Dermis microvascular lymphatic vessel endothelial cell (primary cell): ENCODE results near the gene HOXB3. TPM values are rescaled to one million over a fixed set of nuclear protein-coding genes. Genes with fewer than 3 reads are reported as not detected.
A peak's percentile ranks its signal among the peaks of the same experiment; 100 is the strongest.

ENCODE experiments used
- DNase-seq, 2 donors: peaks; one replicate each; pipeline versions ENCODE4 v3.0.0 to v3.0.0-alpha.2; 2010; ENCODE audit warnings: low read depth in 2 of 2
- total RNA-seq: library from RNA; depleted of rRNA; stranded (reverse); fragments of >200 nt; gene quantifications from 2 replicates; pipeline ENCODE4 v1.2.1, GENCODE V29; 2014

HOXB3 gene
- total RNA-seq, 1 donor from 2014 or later: 1.9 TPM

DNA sequence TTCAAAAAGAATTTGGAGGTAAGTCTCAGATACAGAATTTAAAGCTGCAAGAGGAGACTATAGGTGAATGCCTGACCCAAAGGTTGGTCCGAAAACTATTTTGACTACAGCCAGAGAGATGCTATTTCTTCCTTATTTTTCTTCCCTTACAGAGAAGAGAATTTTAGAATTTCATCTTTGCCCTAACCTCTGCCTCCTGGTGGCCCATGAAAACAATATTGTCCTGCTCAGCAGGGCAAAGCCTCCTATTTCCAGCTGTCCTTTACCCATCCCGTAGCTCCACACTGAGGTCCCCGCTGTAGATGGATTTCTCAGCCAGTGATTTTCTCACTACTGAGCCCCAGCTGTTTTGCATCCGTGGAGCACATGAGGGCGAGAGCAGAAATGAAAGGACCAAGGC, 83.8 kb downstream of the HOXB3 start:
- no peak for DNase-seq

DNA sequence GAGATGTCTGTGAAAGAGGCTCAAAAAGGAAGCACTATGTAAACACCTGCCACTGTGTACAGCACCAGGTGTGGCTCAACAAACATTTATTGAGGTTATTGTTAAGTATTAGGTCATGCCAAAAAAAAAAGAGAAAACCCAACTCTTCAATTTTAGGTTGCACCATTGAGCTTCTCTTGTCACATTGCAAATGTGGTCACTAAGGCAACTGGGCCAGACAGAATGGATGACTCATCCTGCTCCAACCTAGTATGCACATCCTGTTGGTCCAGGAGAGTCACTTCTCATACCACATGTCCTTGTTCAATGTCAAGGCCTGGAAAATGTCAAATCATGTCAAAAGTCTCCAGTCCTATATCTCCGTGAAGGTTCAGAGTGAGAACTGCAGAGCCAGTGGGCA, 84.3 kb downstream of the HOXB3 start:
- DNase-seq: peak; percentile 90 to 92

DNA sequence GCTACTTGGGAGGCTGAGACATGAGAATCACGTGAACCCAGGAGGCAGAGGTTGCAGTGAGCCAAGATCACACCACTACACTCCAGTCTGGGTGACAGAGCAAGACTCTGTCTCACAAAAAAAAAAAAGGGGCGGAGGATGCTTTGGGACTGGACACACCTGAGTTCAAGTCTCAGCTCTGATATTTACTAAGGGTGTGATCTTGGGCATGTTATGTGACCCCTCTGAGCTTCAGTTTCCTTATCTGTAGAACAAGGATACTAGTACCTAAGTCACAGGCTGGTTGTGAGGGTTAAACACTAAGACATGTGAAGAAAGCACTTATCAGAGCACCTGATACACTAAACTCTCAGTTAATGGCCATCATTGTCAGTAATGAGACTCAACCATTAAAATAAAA, 85.1 kb downstream of the HOXB3 start:
- DNase-seq: no peak

DNA sequence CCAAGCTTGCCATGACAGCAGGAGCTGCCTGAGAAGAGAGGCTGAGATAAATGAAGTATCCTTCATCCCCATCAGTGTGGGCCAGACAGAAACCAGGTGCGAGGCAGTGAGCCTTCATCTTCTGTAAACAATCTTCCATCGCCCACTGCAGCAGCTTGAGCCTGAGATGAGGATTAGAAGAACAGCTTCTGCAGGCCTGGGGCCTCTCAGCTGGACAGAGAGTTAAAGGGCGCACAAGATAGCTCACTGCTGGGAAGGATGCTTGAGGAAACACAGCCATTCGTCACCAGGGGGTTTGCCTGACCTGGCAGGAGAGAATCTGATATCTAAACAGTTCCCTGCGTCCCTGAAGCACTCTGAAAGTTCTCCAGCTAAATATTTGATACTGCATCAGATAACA, 86.3 kb downstream of the HOXB3 start:
- no peak for DNase-seq

DNA sequence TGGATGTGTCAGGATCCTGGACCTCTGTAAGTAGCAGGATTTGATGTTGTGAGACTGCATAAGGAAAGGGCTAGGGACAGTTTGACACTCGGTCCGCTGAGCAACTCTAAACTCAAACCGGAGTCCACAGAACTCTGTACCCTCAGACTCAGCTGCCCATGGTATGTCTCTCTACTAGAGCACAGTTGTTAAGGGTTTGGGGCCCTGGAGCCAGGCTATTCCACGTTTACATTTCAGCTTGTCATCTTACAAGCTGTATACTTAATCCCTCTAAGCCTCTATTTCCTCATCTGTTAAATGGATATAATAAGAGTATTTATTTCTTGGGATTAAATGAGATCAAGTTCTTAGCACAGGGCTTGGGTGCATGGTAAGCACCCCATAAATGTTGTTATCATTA, 87.1 kb downstream of the HOXB3 start:
- no peak for DNase-seq

DNA sequence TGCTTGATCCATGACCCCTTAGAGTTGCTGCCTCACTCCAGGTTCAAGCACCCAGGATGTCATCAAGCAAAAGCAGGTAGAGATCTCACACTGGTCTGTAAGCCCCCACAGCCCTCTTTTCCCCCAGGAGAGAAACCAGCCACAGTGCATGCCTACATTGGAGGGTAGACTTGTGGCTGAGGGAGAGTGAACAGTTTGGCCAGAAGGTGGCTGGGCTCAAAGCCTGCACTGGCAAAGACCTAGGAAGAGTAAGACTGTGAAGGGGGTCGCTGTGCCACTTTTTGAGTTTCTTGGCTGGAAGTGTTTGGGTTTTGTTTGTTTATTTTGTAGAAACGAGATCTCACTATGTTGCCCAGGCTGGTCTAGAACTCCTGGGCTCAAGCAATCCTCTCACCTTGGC, 87.7 kb downstream of the HOXB3 start:
- DNase-seq: no peak

DNA sequence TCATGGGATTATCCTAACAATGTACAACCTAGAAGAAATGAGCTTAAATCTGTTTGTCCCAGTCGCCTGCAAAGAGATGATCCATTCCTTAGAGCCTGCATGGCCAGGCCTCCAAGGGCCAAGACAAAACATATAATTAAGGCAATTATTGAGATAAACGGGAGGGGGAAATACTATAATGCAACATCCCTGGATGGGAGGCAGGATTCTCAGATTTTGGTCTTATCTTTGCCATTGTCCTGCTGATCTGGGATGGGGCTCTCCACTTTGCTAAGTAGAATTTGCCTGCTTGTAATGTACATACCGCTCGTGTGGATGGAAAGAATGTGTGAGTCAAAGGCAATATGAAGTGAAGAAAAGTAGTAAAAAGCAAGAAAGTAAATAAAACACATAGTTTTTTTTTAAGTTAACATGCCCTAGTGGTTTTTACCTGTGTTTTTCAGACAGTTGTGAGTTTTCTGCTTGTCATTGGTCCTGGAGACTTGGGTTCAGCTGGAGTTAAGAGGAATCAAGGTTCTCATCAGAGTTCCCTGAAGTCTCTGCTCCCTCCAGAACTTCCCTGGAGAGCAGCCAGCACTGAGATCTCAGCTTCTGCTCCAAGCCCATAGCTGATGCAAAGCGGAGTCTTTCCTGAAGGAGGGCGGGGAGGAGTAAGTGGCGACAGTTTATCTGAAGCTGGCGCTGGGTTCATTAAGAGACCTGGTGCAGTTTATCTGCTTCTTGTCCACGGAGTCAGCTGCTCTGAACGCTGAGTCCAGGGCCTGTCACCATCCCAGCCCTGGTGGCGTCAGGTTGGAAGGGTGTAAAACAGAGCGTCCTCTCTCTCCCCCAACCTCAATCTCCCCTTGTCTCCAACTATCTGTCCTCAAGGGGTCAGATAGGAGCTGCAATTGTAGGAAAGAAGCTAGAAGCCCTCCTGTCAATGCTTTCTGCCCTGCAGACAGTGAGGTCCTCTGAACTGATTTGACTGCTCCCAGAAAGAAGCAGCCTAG, 89.3 kb downstream of the HOXB3 start:
- DNase-seq: no peak

DNA sequence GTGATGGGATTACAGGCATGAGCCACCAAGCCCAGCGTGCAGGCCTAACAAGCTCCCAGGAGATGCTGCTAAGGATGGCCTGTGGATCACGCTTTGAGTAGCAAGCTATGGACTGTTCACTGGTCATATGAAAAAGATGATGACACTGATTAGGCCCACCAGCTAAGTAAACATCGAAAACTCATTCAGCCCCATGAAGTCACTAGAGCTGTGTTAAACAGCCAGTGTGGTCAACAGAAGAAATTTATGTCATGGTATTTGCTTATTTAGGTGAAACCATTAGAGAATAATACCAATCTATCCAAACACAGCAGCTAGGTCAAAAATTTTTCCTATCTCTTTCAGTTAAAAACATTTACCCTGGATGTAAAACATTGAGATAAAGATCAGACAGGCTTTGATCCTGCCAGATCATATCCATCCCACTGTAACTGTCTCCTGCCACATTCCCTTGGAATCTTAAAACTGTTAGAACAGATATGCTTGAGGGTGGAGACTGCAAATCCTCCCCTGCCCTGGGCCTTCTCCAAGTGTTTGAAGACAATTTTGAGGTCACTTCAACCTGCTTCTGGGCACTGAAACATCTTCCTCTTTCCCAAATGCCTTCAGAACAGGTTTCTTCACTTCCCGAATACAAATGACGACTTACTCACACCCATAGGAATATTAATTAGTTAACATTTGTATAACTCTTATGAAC, 90.2 kb downstream of the HOXB3 start:
- DNase-seq: no peak

DNA sequence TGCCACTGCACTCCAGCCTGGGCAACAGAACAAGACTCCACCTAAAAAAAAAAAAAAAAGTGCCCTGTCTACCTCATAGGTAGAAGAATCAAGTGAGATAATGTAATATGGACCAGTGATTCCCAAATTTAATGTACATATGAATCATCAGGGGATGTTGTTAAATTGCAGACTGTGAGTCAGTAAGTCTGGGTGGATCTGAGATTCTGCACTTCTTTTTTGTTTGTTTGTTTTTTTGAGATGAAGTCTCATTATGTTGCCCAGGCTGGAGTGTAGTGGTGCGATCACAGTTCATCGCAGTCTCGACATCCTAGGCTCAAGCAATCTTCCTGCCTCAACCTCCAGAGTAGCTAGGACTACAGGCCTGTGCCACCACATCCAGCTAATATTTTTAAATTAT, 90.8 kb downstream of the HOXB3 start:
- no peak for DNase-seq

Other genes starting within 250 kb of the HOXB3 start
- gene SKAP1, start 160.0 kb downstream of the HOXB3 start, total RNA-seq: under 0.01 TPM in 1 of 2 replicates, not detected in the other
- gene HOXB1, start 59.2 kb downstream of the HOXB3 start, total RNA-seq: not detected in 2 replicates
- gene HOXB2, start 45.1 kb downstream of the HOXB3 start, total RNA-seq: 0.51 and 0.63 TPM in 2 replicates
- 0.90 and 1.0 TPM in 2 replicates for gene HOXB4, start 11.9 kb downstream of the HOXB3 start, total RNA-seq
- gene HOXB5, start 3.5 kb upstream of the HOXB3 start, total RNA-seq: 0.13 TPM in 2 replicates
- 3.3 and 3.9 TPM in 2 replicates for gene HOXB6, start 14.7 kb upstream of the HOXB3 start, total RNA-seq
- gene HOXB7, start 20.8 kb upstream of the HOXB3 start, total RNA-seq: 4.6 and 7.1 TPM in 2 replicates
- gene HOXB8, start 25.1 kb upstream of the HOXB3 start, total RNA-seq: 0.64 and 0.76 TPM in 2 replicates
- gene HOXB9, start 36.1 kb upstream of the HOXB3 start, total RNA-seq: 0.13 and 0.51 TPM in 2 replicates
- gene PRAC1, start 132.3 kb upstream of the HOXB3 start, total RNA-seq: not detected in 2 replicates
- gene PRAC2, start 132.9 kb upstream of the HOXB3 start, total RNA-seq: not detected in 2 replicates
- not detected in 2 replicates for gene HOXB13, start 138.5 kb upstream of the HOXB3 start, total RNA-seq
- under 0.01 TPM in 1 of 2 replicates, not detected in the other for gene TTLL6, start 227.0 kb upstream of the HOXB3 start, total RNA-seq
- gene CALCOCO2, start 240.8 kb upstream of the HOXB3 start, total RNA-seq: 20.9 and 28.3 TPM in 2 replicates